SW 1271 (cell line): Measurements from ENCODE around the gene MACROD2.

Source experiments
- DNase-seq, 2 experiments: peaks; one replicate each; lab custom pipeline; 2025; lab: John Stamatoyannopoulos, UW

Gene MACROD2

GRCh38 chr20:15278041-15278440 is 1282.7 kb downstream of the MACROD2 start:
- no peak for DNase-seq

DNA sequence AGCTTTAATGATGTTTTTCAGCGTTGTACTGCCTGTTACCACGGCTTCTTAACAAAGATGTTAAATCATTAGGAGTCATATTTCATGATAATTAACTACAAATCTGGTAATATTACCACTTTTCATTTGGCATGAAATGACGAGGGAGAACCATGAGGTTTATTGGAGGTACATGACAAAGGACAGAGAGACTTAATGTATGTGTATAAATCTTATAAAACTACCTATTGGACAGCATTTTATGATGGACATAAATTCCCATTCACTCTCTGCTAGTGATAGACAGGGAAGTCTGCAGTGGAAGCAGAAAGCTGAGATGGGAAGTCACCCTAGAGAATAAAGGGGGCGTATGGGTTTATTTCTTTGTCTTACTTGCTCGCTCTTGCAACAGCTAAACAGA is 1292.0 kb downstream of the MACROD2 start:
- DNase-seq = no peak

- DNase-seq = no peak
Observed at GRCh38 chr20:15288106-15288505, 1292.8 kb downstream of the MACROD2 start.

- no peak for DNase-seq
Observed at GRCh38 chr20:15289337-15289736, 1294.0 kb downstream of the MACROD2 start.

DNA sequence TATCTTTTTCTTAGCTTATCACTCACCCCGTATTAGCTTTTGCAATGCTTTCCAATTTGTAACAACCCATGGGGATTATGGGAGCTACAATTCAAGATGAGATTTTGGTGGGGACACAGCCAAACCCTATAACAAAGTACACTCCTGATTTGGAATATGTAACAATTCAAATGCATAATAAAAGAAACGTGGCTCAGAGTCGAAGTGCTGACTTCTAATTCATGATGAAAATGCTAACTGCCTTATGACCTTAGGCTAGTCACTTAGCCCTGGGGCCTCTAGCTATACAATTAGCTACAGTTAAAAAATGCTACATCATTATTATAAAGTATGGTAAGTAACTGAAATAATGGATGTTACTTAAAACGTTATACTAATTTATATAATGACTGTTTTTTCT is 1297.1 kb downstream of the MACROD2 start:
- no peak for DNase-seq

DNA sequence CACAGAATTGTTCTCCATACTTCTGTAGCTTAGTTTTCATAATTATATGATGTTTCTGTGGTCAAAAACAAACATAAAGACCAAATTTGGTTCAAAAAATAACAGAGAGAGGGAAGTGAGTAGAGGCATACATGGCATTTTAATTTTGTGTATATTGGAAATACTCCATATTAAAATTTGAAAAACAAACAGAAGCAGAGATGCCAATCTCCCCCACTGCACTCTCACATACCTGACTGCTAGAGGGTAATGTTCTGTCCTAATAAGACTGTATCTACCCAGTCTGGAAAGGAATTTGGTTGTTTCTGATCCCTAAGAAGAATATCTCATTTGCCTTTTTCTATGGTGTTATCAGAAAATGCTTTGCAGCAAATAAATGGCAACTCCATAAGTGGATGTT is 1301.1 kb downstream of the MACROD2 start:
- DNase-seq = no peak

- no peak for DNase-seq
Observed at GRCh38 chr20:15297059-15297875, 1302.0 kb downstream of the MACROD2 start.

- DNase-seq = no peak
Observed at GRCh38 chr20:15302075-15302474, 1306.8 kb downstream of the MACROD2 start.

DNA sequence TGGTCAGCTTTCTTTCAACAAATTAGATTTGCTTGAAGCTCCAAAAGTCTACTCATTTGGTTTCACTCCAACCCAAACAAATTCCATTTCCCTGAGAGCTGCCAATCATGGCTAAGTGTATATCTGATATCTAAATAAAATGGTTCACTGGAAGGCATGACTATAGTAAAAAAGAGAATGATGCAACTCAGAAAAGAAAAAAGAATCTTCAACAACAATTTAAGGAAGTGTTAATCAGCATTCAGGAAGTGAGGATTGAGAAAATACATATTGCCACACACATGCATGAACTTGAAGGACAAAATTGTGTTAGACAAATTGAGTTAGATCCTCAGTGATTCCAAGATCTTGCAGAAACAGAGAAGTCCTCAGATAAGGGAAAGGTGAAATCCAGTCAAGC is 1315.0 kb downstream of the MACROD2 start:
- DNase-seq = no peak

DNA sequence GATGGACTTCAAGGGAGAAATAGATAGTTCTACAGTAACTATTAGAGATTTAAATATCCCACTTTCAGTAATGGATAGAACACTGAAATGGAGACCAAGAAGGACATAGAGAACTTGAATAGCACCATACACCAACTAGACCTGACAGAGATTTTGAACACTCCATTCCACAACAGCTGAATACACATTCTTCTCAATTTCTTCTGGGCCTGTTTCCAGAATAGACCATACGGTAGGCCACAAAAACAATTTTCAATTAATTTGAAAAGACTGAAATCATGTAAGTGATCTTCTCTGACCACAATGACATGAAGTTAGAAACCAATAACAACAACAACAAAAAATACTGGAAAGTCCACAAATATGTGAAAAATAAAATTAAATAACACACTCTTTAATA is 1321.2 kb downstream of the MACROD2 start:
- no peak for DNase-seq

GRCh38 chr20:15317546-15318232 is 1322.4 kb downstream of the MACROD2 start:
- no peak for DNase-seq

DNA sequence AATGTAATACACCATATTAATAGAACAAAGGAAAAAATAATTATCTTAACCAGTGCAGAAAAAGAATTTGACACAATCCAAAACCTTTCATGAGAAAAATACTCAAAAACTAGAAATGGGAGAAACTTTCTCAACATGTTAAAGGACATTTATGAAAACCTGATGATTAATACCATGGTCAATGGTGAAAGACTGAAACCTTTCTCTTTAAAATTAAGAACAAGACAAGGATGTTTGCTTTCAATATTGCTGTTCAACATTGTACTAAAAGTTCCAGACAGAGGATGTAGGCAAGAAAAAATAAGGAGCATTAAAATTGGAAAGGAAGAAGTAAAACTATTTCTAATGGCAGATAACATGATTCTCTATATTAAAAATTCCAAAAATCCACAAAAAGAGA is 1323.4 kb downstream of the MACROD2 start:
- DNase-seq = no peak

DNA sequence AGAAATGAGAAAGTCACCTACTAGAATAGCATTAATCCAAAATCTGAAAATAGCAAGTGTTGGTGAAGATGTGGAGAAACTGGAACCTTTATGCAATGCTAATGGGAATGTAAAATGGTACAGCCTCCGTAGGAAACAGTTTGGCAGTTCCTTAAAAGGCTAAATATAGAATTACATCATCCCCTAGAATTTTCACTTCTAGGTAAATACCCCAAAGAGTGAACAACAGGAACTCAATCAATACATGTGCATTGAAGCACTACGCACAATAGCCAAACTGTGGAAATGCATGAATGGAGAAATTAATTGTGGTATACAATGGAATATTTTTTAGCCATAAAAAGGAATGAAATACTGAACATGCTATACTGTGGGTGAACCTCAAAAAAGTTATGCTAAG is 1324.1 kb downstream of the MACROD2 start:
- no peak for DNase-seq

DNA sequence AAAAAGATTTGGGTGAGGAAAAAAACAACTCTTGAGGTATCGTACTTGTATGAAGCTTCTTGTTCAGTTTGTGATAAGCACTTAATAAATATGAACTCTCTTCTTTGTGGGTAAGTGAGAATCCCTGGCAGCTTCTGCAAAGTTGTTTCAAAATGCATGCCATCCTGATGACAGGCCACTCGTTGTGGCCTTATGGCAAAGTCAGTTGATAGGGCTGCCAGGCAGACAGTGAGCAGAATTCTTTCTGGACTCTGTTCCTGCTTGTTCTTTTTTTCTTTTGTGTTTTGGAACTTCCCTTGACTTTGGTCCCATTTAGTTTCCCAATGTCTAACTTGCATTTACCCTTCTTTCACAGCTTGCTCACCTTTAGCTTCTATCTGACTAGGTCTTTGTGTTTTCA is 1325.6 kb downstream of the MACROD2 start:
- no peak for DNase-seq

- no peak for DNase-seq
Observed at GRCh38 chr20:15327123-15327522, 1331.8 kb downstream of the MACROD2 start.

- no peak for DNase-seq
Observed at GRCh38 chr20:15328084-15328483, 1332.8 kb downstream of the MACROD2 start.

DNA sequence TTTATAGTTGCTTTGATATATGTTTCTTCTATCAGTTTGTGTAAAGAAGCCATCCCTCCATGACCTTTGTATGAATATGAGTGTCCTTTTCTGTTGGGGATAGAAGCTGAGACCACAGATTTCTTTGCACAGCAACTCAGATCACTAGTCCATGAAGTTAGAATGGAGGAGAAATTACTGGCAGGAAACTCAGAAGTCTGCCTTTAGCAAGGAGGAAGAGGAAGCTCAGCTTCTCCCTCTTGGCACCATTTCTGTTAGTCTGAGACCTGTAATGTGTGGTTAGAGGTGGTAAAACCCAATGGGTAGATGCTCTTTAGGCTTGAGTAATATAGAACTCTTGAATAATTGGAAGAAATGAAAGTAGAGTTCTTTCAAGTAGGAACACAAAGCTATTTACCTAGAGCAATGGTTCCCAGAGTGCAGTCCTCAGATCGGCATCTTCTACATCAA is 1337.4 kb downstream of the MACROD2 start:
- no peak for DNase-seq

DNA sequence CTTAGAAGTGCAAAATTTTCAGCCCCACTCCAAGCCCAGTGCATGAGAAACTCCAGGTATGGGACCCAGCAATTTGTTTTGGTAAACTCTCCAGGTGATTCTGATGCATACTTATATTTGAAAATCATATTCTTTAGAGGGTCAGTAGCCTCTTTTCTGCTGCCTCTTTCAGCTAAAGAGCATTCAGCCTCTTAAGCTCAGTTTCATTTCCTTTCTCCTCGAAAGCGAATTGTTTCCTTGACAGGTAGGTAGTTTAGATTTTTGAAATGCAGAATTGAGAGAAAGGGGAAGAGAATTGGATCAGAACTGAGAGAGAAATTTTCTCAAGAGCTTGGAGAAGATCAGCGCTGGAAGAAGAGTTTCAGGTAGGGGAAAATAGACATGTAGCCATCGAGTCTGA is 1337.9 kb downstream of the MACROD2 start:
- DNase-seq = no peak

DNA sequence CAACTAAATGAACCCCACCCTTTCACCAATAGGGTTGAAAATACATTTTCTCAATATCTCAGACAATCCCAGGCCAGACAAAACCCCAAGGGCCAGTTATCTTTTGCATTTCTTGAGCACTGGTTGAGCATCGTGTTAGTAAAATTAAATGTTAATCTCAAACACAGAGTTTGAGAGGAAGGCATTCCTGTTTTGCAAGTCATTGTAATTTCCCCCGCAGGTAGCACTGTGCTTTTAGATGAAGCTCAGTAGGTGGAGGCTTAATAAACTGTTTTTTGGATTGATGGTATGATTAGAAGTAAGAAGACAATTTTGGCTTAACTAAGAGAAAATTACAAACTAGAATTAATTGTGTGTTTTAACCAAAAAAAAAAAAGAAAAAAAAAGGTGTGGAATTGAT is 1340.7 kb downstream of the MACROD2 start:
- no peak for DNase-seq

GRCh38 chr20:15336536-15336935 is 1341.2 kb downstream of the MACROD2 start:
- no peak for DNase-seq

DNA sequence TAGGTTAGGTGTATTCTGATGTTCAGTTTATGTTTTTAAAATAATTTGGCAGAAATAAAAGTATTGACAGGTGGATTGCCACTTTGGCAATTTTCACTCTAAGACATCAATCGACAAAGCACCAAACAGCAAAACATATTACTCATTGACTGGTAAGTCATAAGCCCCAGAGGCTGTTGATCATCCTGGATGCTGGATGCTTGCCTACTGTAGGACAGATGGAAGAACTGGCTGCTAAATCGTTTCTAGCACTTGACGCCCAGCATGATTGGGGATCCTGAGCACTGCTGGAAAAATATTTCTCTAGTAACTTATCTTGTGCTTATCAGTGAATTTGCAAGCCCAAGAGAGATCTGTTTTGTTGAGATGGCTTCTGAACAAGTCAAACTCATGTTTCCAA is 1343.9 kb downstream of the MACROD2 start:
- DNase-seq = no peak

DNA sequence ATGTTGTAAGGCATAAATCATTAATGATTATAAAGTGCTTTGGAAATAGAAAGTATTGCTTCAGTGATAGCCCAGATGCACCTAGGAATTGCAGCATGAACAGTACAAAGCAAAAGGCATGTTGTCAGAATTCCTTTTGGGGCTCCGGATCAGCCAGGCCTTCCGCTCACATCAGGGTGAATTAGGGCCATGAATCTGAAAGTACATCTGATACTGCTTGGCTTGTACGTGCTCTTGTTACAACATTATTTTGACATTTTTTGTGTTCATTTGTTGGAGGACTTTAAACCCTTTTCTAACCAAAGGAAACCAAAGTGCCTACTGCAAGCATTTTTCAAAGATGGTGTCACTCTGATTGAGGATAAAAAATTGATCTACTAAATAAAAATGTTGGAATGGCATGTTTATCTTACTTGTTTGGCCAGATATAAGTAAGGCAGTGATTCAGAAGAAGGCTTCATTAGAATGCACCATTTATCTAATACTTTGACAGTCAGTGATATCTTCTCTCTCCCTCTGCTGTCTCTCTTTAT is 1347.7 kb downstream of the MACROD2 start:
- no peak for DNase-seq

GRCh38 chr20:15345287-15345686 is 1350.0 kb downstream of the MACROD2 start:
- no peak for DNase-seq
